ENCODE data around the gene ZBTB17. TPM values are rescaled to one million over a fixed set of nuclear protein-coding genes. Genes with fewer than 3 reads are reported as not detected.

Gene ZBTB17
- total and polyA plus RNA-seq, 2 of the 8 experiments (the other 6 are each of a cell fraction or from before 2014, with no cell fraction given), result 24.7 to 36.2 TPM

DNA sequence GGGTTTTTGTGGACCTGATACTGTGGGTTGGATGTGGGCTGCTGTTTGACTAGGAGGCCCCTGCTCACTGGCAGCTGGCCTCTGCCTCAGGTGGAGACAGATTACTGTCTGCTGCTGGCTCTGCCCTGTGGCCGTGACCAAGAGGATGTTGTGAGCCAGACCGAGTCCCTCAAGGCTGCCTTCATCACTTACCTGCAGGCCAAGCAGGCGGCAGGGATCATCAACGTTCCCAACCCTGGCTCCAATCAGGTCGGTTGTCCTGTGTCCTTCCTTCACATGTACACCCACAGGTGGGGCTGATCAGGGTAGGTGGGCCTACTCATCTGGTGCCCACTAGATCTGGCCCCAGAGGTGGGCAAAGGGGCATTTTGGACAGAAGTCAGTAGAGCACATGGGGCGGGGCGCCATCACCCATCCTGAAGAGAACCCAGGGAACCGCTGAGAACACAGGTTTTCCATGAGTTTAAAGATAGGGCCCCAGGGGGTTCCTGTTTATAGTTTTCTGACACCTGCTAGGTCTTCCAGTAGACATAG lies 37.2 kb downstream of the ZBTB17 start (continued):
- no peak for TF ChIP-seq SIX5 (IDR thresholded peaks at IDR 0.05; ENCODE audit: low read depth, low read length)
- no peak for TF ChIP-seq CBX8 (IDR thresholded peaks at IDR 0.05; ENCODE audit: borderline replicate concordance, low read depth, low read length)
- TF ChIP-seq EP300 (IDR thresholded peaks at IDR 0.05; ENCODE audit: borderline replicate concordance in 1 of 2, low read depth in 2 of 2, low read length in 2 of 2), result no peak

Data from H1 (cell line).